Sigmoid colon (tissue), 3 donors: Measurements from ENCODE around the gene PEPD.

Experiments used
- POLR2A ChIP-seq, 2 donors: fragments of 450-650 bp; IDR thresholded peaks; one replicate each; pipeline ENCODE4 v1.6.1; 2016; ENCODE audit warnings: antibody characterized with exemption in 2 of 2, mild to moderate bottlenecking in 2 of 2, moderate library complexity in 2 of 2
- TF ChIP-seq, protein P1 (sequence below), 4 experiments: fragments of 450-650 bp in 3 of 4; fragments of 200-600 bp in 1 of 4; IDR thresholded peaks; one replicate each; pipeline ENCODE4 v1.5.1; 2016 to 2019; ENCODE audit warnings: antibody characterized with exemption in 4 of 4, mild to moderate bottlenecking in 3 of 4, moderate library complexity in 2 of 4

DNA sequence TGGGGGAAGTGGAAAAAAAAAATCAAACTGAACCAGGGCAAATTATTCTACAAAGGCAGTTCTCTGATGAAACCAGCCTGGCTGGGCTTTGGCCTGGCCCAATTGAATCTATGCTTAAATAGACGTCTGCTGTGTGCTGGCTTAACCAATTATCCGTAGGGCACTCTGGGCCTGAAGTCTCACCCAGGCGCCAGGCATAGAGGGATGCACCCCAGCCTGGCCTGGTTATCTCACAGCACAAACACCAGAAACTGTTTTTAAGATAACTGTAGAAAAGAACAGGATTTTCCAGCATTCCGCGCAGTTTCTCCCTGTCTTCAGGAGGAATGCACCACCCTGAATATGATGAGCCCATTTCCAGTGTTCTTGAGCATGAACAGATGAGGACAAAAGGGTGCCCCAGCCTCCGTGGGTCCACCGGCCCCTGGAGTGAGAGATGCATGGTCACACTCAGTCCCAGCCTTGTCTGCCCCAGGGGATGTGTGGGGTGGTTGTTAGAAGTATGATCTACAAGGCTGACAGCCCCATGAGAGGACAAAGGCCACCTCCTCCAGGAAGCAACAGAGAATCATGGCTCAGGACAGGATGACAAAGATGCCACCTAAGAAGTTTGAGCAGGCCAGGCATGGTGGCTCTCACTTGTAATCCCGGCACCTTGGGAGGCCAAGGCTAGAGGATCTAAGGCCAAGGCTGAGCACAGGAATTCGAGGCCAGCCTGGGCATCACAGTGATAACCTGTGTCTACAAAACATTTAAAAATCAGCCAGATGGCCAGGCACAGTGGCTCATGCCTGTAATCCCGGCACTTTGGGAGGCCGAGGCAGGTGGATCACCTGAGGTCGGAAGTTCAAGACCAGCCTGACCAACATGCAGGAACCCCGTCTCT lies 50.2 kb downstream of the PEPD start:
- TF ChIP-seq, protein P1, sequence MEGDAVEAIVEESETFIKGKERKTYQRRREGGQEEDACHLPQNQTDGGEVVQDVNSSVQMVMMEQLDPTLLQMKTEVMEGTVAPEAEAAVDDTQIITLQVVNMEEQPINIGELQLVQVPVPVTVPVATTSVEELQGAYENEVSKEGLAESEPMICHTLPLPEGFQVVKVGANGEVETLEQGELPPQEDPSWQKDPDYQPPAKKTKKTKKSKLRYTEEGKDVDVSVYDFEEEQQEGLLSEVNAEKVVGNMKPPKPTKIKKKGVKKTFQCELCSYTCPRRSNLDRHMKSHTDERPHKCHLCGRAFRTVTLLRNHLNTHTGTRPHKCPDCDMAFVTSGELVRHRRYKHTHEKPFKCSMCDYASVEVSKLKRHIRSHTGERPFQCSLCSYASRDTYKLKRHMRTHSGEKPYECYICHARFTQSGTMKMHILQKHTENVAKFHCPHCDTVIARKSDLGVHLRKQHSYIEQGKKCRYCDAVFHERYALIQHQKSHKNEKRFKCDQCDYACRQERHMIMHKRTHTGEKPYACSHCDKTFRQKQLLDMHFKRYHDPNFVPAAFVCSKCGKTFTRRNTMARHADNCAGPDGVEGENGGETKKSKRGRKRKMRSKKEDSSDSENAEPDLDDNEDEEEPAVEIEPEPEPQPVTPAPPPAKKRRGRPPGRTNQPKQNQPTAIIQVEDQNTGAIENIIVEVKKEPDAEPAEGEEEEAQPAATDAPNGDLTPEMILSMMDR (IDR thresholded peaks at IDR 0.05): no peak
- TF ChIP-seq POLR2A (IDR thresholded peaks at IDR 0.05): no peak
